Activated CD8-positive, alpha-beta T cell treated with anti-CD3 and anti-CD28 coated beads for 36 hours (primary cell): Measurements from ENCODE around the gene CTNNA3. TPM values are rescaled to one million over a fixed set of nuclear protein-coding genes. Genes with fewer than 3 reads are reported as not detected.

Experiments
- ATAC-seq: fragments of 200-7000 bp; cut with Tn5 transposase; one replicate; pipeline ENCODE4 v1.10.0; 2021; ENCODE audit warnings: mild to moderate bottlenecking, moderate library complexity
- CTCF ChIA-PET: fragments of 350-600 bp; sonication (Branson Sonifier 250); formaldehyde crosslinking; loops from one replicate; lab custom pipeline; 2021; ENCODE audit warnings: antibody characterized with exemption; lab: Charles Lee
- POLR2A ChIA-PET: fragments of 350-600 bp; sonication (Branson Sonifier 250); formaldehyde crosslinking; loops from one replicate; lab custom pipeline; 2021; ENCODE audit warnings: antibody characterized with exemption; lab: Charles Lee
- DNase-seq: peaks from one replicate; pipeline ENCODE4 v3.0.0-alpha.2; 2020
- H3K27ac Mint-ChIP-seq: one replicate; pipeline ENCODE4 v1.8.0; 2021; ENCODE audit warnings: mild to moderate bottlenecking, mixed read lengths
- H3K27me3 Mint-ChIP-seq: one replicate; pipeline ENCODE4 v1.8.0; 2021; ENCODE audit warnings: mixed read lengths
- H3K36me3 Mint-ChIP-seq: one replicate; pipeline ENCODE4 v1.8.0; 2021; ENCODE audit warnings: low read depth, mixed read lengths
- H3K4me1 Mint-ChIP-seq: one replicate; pipeline ENCODE4 v1.8.0; 2021; ENCODE audit warnings: low read depth, mixed read lengths
- H3K4me3 Mint-ChIP-seq: one replicate; pipeline ENCODE4 v1.8.0; 2021; ENCODE audit warnings: mild to moderate bottlenecking, moderate library complexity, mixed read lengths
- H3K9me3 Mint-ChIP-seq: one replicate; pipeline ENCODE4 v1.8.0; 2021; ENCODE audit warnings: mixed read lengths
- intact Hi-C: fragments of 100-400 bp; cut with micrococcal nuclease; formaldehyde crosslinking; loops from one replicate; pipeline ENCODE4 v1.10.0; 2022
- total RNA-seq, 2 experiments: library from RNA; stranded (reverse); gene quantifications; one replicate each; pipeline ENCODE4 v1.2.3, GENCODE V29; 2021
- TF ChIP-seq, protein P1 (sequence below): fragments of 200-600 bp; IDR thresholded peaks from one replicate; pipeline ENCODE4 v1.8.0; 2022; ENCODE audit warnings: antibody characterized with exemption, mild to moderate bottlenecking

Gene CTNNA3
- total RNA-seq, 2 experiments from 2014 or later = not detected

DNA sequence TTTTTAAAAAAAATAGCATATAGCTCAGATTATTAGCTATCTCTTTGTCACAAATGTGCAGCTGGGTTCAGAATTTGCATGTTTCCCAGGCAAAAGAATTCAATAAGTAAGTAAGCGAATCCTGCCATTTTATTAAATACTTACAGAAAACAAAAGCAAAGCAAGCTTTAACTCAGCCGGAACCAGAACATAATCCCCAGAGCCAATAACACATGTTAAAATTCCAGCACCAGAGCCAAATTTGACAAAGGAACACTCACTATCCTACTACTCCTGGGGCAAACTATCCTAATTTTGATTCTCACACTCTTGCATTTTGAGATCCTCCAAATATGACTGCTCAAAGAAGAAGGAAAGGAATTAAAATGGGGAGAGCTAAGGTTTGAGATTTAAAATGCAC lies 737.5 kb downstream of the CTNNA3 start:
- Mint-ChIP-seq H3K27ac (no peak overlapping the region), H3K4me3 (no peak overlapping the region), H3K27me3 (no peaks in the 10 kb centered on the region), H3K9me3 (no peaks in the 10 kb centered on the region), H3K36me3 (no peaks in the 10 kb centered on the region), H3K4me1 (no peaks in the 10 kb centered on the region)
- no peak for ATAC-seq
- TF ChIP-seq, protein P1, sequence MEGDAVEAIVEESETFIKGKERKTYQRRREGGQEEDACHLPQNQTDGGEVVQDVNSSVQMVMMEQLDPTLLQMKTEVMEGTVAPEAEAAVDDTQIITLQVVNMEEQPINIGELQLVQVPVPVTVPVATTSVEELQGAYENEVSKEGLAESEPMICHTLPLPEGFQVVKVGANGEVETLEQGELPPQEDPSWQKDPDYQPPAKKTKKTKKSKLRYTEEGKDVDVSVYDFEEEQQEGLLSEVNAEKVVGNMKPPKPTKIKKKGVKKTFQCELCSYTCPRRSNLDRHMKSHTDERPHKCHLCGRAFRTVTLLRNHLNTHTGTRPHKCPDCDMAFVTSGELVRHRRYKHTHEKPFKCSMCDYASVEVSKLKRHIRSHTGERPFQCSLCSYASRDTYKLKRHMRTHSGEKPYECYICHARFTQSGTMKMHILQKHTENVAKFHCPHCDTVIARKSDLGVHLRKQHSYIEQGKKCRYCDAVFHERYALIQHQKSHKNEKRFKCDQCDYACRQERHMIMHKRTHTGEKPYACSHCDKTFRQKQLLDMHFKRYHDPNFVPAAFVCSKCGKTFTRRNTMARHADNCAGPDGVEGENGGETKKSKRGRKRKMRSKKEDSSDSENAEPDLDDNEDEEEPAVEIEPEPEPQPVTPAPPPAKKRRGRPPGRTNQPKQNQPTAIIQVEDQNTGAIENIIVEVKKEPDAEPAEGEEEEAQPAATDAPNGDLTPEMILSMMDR = no peak
- intact Hi-C loops = no loop called here
- no peak for DNase-seq
- ChIA-PET POLR2A (no interaction called here), CTCF (no interaction called here)

DNA sequence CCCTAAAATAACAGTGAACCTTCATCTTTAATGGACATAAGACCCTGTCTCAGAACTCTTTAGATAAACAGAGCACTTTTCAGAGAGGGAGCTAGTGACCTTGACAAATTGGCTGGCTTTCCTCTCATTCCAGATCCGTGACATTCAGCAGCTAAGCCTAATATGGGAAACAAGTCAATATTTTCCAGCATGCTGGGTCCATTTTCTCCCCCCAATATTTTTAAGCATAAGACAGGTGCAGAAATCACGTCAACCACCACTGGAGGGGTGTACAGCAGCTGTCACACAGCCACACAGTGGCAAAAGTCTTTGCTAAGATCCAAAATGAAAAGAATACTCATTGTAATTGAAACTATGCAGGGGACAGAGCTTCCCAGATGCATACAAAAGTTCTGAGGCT lies 744.1 kb downstream of the CTNNA3 start:
- ChIA-PET POLR2A (interaction anchor here (0.6 kb wide), 1 partner anchor 24 kb away, joined by 3 read pairs; no protein-coding TSS in a partner anchor), CTCF (interaction anchor here (1.6 kb wide), 1 partner anchor 21 kb away, joined by 3 read pairs; no protein-coding TSS in a partner anchor)
- ATAC-seq = no peak
- H3K27me3 Mint-ChIP-seq = no peaks in the 10 kb centered on the region
- no peaks in the 10 kb centered on the region for H3K36me3 Mint-ChIP-seq
- intact Hi-C loops = no loop called here
- H3K4me1 Mint-ChIP-seq = no peaks in the 10 kb centered on the region
- H3K4me3 Mint-ChIP-seq = no peak overlapping the region
- no peaks in the 10 kb centered on the region for H3K9me3 Mint-ChIP-seq
- no peak for DNase-seq
- TF ChIP-seq, protein P1 = no peak
- no peak overlapping the region for H3K27ac Mint-ChIP-seq

DNA sequence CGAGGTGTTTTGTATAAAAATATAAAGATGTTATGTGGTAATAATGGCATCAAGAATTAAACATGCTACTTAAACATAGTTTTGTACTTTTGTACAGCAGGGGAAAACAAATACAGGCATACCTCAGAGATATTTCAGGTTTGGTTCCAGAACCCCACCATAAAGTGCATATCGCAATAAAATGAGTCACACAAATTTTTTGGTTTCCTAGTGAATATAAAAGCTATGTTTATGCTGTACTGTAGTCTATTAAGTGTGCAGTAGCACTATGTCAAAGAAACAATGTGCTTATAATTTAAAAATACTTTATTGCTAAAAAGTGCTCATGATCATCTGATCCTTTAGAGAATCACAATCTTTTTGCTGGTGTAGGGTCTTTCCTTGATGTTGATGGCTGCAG lies 752.4 kb downstream of the CTNNA3 start:
- intact Hi-C loops = no loop called here
- POLR2A ChIA-PET = no interaction called here
- Mint-ChIP-seq H3K4me1 (no peaks in the 10 kb centered on the region), H3K27ac (no peak overlapping the region), H3K27me3 (no peaks in the 10 kb centered on the region), H3K36me3 (no peaks in the 10 kb centered on the region), H3K9me3 (peaks cover 3% of the 10 kb centered on the region), H3K4me3 (no peak overlapping the region)
- no peak for DNase-seq
- TF ChIP-seq, protein P1 = no peak
- ATAC-seq = no peak
- CTCF ChIA-PET = no interaction called here

DNA sequence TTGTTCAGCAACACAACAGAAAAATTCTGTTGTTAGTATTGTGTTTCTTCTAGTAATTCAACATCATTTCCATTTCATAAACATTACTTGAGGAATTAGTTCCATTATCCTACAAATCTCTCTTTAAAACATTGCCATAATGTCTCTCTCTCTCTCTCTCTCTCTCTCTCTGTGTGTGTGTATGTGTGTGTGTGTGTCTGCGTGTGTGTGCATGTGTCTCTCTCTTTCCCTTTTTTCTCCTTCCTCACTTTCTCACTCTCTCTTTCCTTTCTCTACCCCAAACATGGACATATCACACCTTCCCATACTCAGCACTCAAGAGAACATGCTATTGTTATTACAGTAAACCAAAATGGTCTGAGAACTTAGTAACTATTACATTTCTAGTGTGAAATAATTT lies 753.6 kb downstream of the CTNNA3 start:
- Mint-ChIP-seq H3K27ac (no peak overlapping the region), H3K9me3 (peaks cover 3% of the 10 kb centered on the region), H3K27me3 (no peaks in the 10 kb centered on the region), H3K4me1 (no peaks in the 10 kb centered on the region), H3K36me3 (no peaks in the 10 kb centered on the region), H3K4me3 (no peak overlapping the region)
- POLR2A ChIA-PET = no interaction called here
- ATAC-seq (no peak), DNase-seq (no peak)
- intact Hi-C loops = no loop called here
- CTCF ChIA-PET = no interaction called here
- TF ChIP-seq, protein P1 = no peak

DNA sequence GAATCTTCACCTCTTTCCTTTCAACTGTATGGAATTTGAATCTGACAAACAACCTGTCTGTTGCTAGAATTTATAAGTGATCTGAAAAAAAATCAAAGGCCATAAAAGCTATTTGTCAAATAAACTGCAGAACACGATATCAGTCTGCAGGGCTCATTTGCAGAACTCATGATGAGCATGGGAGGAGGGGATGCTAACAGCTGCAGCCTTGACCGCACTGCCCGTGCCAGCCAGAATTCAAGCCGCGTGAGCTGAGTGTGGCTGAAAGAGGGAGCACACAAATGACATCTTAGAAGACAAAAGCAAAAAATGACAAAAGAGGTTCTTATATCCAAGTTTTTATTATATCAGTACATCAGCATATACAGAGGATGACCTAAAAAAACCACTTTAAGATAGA lies 754.5 kb downstream of the CTNNA3 start:
- ChIA-PET CTCF (no interaction called here), POLR2A (no interaction called here)
- Mint-ChIP-seq H3K4me1 (no peaks in the 10 kb centered on the region), H3K4me3 (no peak overlapping the region), H3K9me3 (peaks cover 3% of the 10 kb centered on the region), H3K27me3 (no peaks in the 10 kb centered on the region), H3K27ac (no peak overlapping the region), H3K36me3 (no peaks in the 10 kb centered on the region)
- TF ChIP-seq, protein P1 = no peak
- no peak for ATAC-seq
- intact Hi-C loops = no loop called here
- no peak for DNase-seq
